IMR-90 (cell line): ENCODE data around the gene CDH22. TPM values are rescaled to one million over a fixed set of nuclear protein-coding genes. Genes with fewer than 3 reads are reported as not detected.

ENCODE experiments used
- ATAC-seq: fragments of 200-7000 bp; cut with Tn5 transposase; 2 replicates; pipeline ENCODE4 v1.9.1; 2020; ENCODE audit warnings: low read depth, mild to moderate bottlenecking, moderate library complexity
- BruUV-seq: library from RNA; stranded (reverse); fragments of 400-500 nt; replicated peaks from 2 replicates; lab custom pipeline; 2021; lab: Mats Ljungman, UMichigan
- CTCF ChIA-PET: fragments of 300-600 bp; formaldehyde crosslinking; extraction: SDS; loops from one replicate; lab custom pipeline; 2021; ENCODE audit warnings: antibody characterized with exemption; lab: Yijun Ruan, JAX
- POLR2A ChIA-PET: fragments of 300-600 bp; sonication (Branson Sonifier 250); formaldehyde crosslinking; loops from one replicate; lab custom pipeline; 2022; ENCODE audit warnings: antibody characterized with exemption; ENCODE audit not compliant: unreplicated experiment; lab: Charles Lee
- DNase-seq: peaks from one replicate; pipeline ENCODE4 v3.0.0; 2013
- H2AFZ ChIP-seq: replicated peaks from 2 replicates; pipeline ENCODE3; 2013; ENCODE audit warnings: low read length, mild to moderate bottlenecking; ENCODE audit not compliant: poor library complexity
- H2AK5ac ChIP-seq: 2 replicates; pipeline ENCODE4 v1.6.1; 2013; ENCODE audit warnings: low read depth, low read length, inconsistent platforms
- H2AK9ac ChIP-seq: replicated peaks from 2 replicates; pipeline ENCODE3; 2013; ENCODE audit warnings: mild to moderate bottlenecking, low read depth, low read length, moderate library complexity; ENCODE audit not compliant: poor library complexity
- H2BK120ac ChIP-seq: 2 replicates; pipeline ENCODE4 v1.6.1; 2013; ENCODE audit warnings: low read depth, low read length, inconsistent platforms
- H2BK15ac ChIP-seq: 3 replicates; pipeline ENCODE4 v1.6.1; 2013; ENCODE audit warnings: low read depth, low read length, inconsistent platforms
- H2BK20ac ChIP-seq: 2 replicates; pipeline ENCODE4 v1.6.1; 2013; ENCODE audit warnings: low read depth, mild to moderate bottlenecking, inconsistent platforms, low read length, moderate library complexity
- H2BK5ac ChIP-seq: 2 replicates; pipeline ENCODE4 v1.6.1; 2013; ENCODE audit warnings: mild to moderate bottlenecking, low read depth, low read length, inconsistent platforms; ENCODE audit not compliant: poor library complexity, severe bottlenecking
- H3K14ac ChIP-seq: replicated peaks from 2 replicates; pipeline ENCODE4 v1.6.1; 2013; ENCODE audit warnings: low read depth, low read length, inconsistent platforms
- H3K18ac ChIP-seq: 2 replicates; pipeline ENCODE4 v1.6.1; 2013; ENCODE audit warnings: low read depth, low read length, control low read depth
- H3K23ac ChIP-seq: 2 replicates; pipeline ENCODE4 v1.6.1; 2013; ENCODE audit warnings: low read depth, low read length, inconsistent platforms
- H3K27ac ChIP-seq: 2 replicates; pipeline ENCODE4 v1.5.1; 2013; ENCODE audit warnings: mild to moderate bottlenecking, control low read depth, low read length; ENCODE audit not compliant: insufficient read depth
- H3K27me3 ChIP-seq: 2 replicates; pipeline ENCODE4 v1.6.1; 2013; ENCODE audit warnings: low read length; ENCODE audit not compliant: control insufficient read depth, insufficient read depth
- H3K36me3 ChIP-seq: 2 replicates; pipeline ENCODE4 v1.6.1; 2013; ENCODE audit warnings: low read length, mixed read lengths; ENCODE audit not compliant: control insufficient read depth, insufficient read depth
- H3K4ac ChIP-seq: 2 replicates; pipeline ENCODE4 v1.6.1; 2013; ENCODE audit warnings: low read depth, low read length, inconsistent platforms
- H3K4me1 ChIP-seq: 2 replicates; pipeline ENCODE4 v1.6.1; 2013; ENCODE audit warnings: low read length, mixed read lengths; ENCODE audit not compliant: control insufficient read depth, insufficient read depth
- H3K4me2 ChIP-seq: 2 replicates; pipeline ENCODE4 v1.6.1; 2013; ENCODE audit warnings: low read depth, mild to moderate bottlenecking, control low read depth, low read length, moderate library complexity
- H3K4me3 ChIP-seq: 2 replicates; pipeline ENCODE4 v1.5.1; 2013; ENCODE audit warnings: low read depth, mild to moderate bottlenecking, control low read depth, low read length, moderate library complexity; ENCODE audit not compliant: insufficient read depth
- H3K56ac ChIP-seq: 2 replicates; pipeline ENCODE4 v1.6.1; 2013; ENCODE audit warnings: low read length, inconsistent platforms; ENCODE audit not compliant: insufficient read depth; ENCODE audit errors: extremely low read depth
- H3K79me1 ChIP-seq, 2 experiments: 2 replicates each; pipeline ENCODE4 v1.6.1; 2013; ENCODE audit warnings: low read length in 2 of 2, inconsistent platforms in 1 of 2, low read depth in 1 of 2
- H3K9ac ChIP-seq: 2 replicates; pipeline ENCODE4 v1.6.1; 2013; ENCODE audit warnings: low read depth, low read length, control low read depth
- H3K9me1 ChIP-seq: 2 replicates; pipeline ENCODE4 v1.6.1; 2013; ENCODE audit warnings: low read length, inconsistent platforms; ENCODE audit not compliant: insufficient read depth
- H3K9me3 ChIP-seq: 2 replicates; pipeline ENCODE4 v1.6.1; 2013; ENCODE audit warnings: low read length; ENCODE audit not compliant: control insufficient read depth, insufficient read depth
- H4K20me1 ChIP-seq: 2 replicates; pipeline ENCODE4 v1.6.1; 2013; ENCODE audit warnings: low read length, inconsistent platforms; ENCODE audit not compliant: insufficient read depth
- H4K5ac ChIP-seq: 2 replicates; pipeline ENCODE4 v1.6.1; 2013; ENCODE audit warnings: mild to moderate bottlenecking, low read depth, low read length, control low read depth
- H4K8ac ChIP-seq, 2 experiments: 2 replicates each; pipeline ENCODE4 v1.6.1; 2013; ENCODE audit warnings: low read depth in 2 of 2, low read length in 2 of 2, control low read depth in 1 of 2, inconsistent platforms in 1 of 2
- H4K91ac ChIP-seq: 2 replicates; pipeline ENCODE4 v1.6.1; 2013; ENCODE audit warnings: low read depth, low read length, inconsistent platforms; ENCODE audit not compliant: insufficient read depth
- CHD1 ChIP-seq: IDR thresholded peaks from 2 replicates; pipeline ENCODE4 v1.6.1; 2012; ENCODE audit warnings: low read depth, low read length, improper control_type of control experiment
- MAFK ChIP-seq: IDR thresholded peaks from 2 replicates; pipeline ENCODE4 v1.6.1; 2012; ENCODE audit warnings: low read depth, low read length, improper control_type of control experiment
- MXI1 ChIP-seq: IDR thresholded peaks from 2 replicates; pipeline ENCODE4 v1.6.1; 2012; ENCODE audit warnings: low read depth, mild to moderate bottlenecking, low read length, moderate library complexity, borderline replicate concordance
- RAD21 ChIP-seq: IDR thresholded peaks from 2 replicates; pipeline ENCODE4 v1.6.1; 2012; ENCODE audit warnings: low read length, improper control_type of control experiment
- WGBS, 2 experiments: methylation state at CpG; one replicate each; pipeline versions ENCODE4 v1.1.5 to v1.1.7; 2013; ENCODE audit warnings: missing lambda C conversion rate in 2 of 2; ENCODE audit not compliant: insufficient read length in 1 of 2; ENCODE audit errors: extremely low coverage in 2 of 2; 5-methylcytosine and 5-hydroxymethylcytosine counted together
- dilution Hi-C: fragments of 300-500 bp; cut with HindIII; formaldehyde crosslinking; loops from one replicate; pipeline ENCODE4 v1.14.3; 2018; ENCODE audit warnings: low sequenced_read_pairs; ENCODE audit not compliant: unreplicated experiment
- in situ Hi-C: fragments of 300-500 bp; cut with MboI; formaldehyde crosslinking; loops from 3 replicates; pipeline ENCODE4 v1.14.3; 2019; ENCODE audit warnings: low sequenced_read_pairs, inconsistent platforms, mixed read lengths
- intact Hi-C: fragments of 100-400 bp; cut with micrococcal nuclease; formaldehyde crosslinking; loops from 2 replicates; pipeline ENCODE4 v1.10.0; 2022
- polyA plus RNA-seq, 3 experiments: library from polyadenylated mRNA; depleted of rRNA; stranded (reverse); fragments of >200 nt; gene quantifications; 2 replicates each; pipeline ENCODE4 v1.2.3, GENCODE V29; 2012; ENCODE audit warnings: low replicate concordance in 1 of 3
- total RNA-seq: library from RNA; depleted of rRNA; stranded (reverse); fragments of >200 nt; gene quantifications from 2 replicates; pipeline ENCODE4 v1.2.3, GENCODE V29; 2012

CDH22 gene
- total and polyA plus RNA-seq, 2 of the 4 experiments (the other 2 are of a cell fraction) = not detected

- peaks cover 10% of the 10 kb centered on the region; the same call in 1 of the 2 replicates for H3K9me1 ChIP-seq
- BruUV-seq = no TSS peak
- peaks cover 31% of the 10 kb centered on the region; the same call in 1 of the 2 replicates for H3K36me3 ChIP-seq
- ATAC-seq = no peak
- H2BK5ac ChIP-seq = no peak overlapping the region
- no peak overlapping the region for H3K27ac ChIP-seq
- POLR2A ChIA-PET = no interaction called here
- H3K79me1 ChIP-seq = peaks cover 0 to 19% of the 10 kb centered on the region in 2 experiments
- no peak overlapping the region for H2AK9ac ChIP-seq
- no peak overlapping the region for H3K56ac ChIP-seq
- H3K4me3 ChIP-seq = no peak overlapping the region
- H3K18ac ChIP-seq = no peak overlapping the region
- no CpG with 5 or more reads among the region's 4 CpGs for WGBS, 2 experiments
- no peaks in the 10 kb centered on the region for H3K9me3 ChIP-seq
- no peak overlapping the region for H3K14ac ChIP-seq
- no peaks in the 10 kb centered on the region for H3K27me3 ChIP-seq
- H3K9ac ChIP-seq = no peak overlapping the region
- H2AFZ ChIP-seq = no peak overlapping the region
- TF ChIP-seq MXI1 = no peak
- no peak for TF ChIP-seq RAD21
- no peak for TF ChIP-seq MAFK
- no peak for TF ChIP-seq CHD1
- H4K8ac ChIP-seq = no peak overlapping the region
- dilution Hi-C loops (no loop called here), in situ Hi-C loops (no loop called here), intact Hi-C loops (no loop called here)
- no peak overlapping the region for H2BK15ac ChIP-seq
- H4K91ac ChIP-seq = no peak overlapping the region
- no peak overlapping the region for H4K5ac ChIP-seq
- H3K23ac ChIP-seq = no peak overlapping the region
- peaks cover 10% of the 10 kb centered on the region; the same call in 1 of the 2 replicates for H4K20me1 ChIP-seq
- H2BK120ac ChIP-seq = no peak overlapping the region
- H3K4me1 ChIP-seq = peaks cover 12% of the 10 kb centered on the region
- CTCF ChIA-PET = no interaction called here
- H3K4ac ChIP-seq = no peak overlapping the region
- no peak for DNase-seq
- no peak overlapping the region for H2AK5ac ChIP-seq
- H3K4me2 ChIP-seq = no peak overlapping the region
- no peak overlapping the region for H2BK20ac ChIP-seq
Measured at GRCh38 chr20:46354207-46354555, 45.9 kb upstream of the CDH22 start.
